Hematopoietic multipotent progenitor cell treated with erythropoietin and hydrocortisone succinate and interleukin-3 and kit ligand, for 8 days (in vitro differentiated cells): ENCODE results near the gene COLEC12.
"Not testable (repeated sequence)": the region's sequence is repeated elsewhere in the genome, so short reads cannot be mapped to it uniquely, and the experiment has no call there.

Experiments used
- DNase-seq: peaks from one replicate; pipeline ENCODE4 v3.0.0-alpha.2; 2015

Gene COLEC12

GRCh38 chr18:313931-314330 lies 186.6 kb downstream of the COLEC12 start:
- DNase-seq, result no peak

DNA sequence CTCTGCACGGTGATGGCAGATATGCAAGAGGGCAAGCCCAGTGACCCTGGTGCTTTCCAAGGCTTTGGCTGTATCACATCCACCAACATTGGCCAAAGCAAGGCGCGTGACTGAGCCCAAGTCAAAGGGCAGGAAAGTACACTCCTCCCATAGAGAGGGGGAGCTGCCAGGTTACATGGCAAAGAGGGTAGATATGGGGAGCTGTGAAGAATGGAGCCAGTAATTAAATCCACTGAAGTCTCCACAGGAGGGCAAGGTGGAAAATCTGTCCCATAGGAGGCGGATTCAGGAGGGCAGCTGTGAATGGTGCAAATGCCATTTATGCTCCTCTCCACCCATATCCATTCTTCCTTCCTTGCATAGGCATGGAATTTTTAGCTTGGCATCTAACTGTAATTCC lies 188.1 kb downstream of the COLEC12 start:
- DNase-seq, result no peak

- DNase-seq, result no peak
Measured at GRCh38 chr18:310042-310441, 190.5 kb downstream of the COLEC12 start.

DNA sequence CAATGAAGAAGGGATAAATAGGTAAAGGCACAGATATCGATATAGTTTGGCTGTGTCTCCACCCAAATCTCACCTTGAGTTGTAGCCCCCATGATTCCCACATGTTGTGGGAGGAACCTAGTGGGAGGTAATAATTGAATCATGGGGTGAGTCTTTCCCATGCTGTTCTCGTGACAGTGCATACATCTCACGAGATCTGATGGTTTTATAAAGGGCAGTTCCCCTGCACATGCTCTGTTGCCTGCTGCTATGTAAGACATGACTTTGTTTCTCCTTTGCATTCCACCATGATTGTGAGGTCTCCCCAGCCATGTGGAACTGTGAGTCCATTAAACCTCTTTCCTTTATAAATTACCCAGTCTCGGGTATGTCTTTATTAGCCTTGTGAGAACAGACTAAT lies 192.4 kb downstream of the COLEC12 start:
- not testable (repeated sequence) for DNase-seq

DNA sequence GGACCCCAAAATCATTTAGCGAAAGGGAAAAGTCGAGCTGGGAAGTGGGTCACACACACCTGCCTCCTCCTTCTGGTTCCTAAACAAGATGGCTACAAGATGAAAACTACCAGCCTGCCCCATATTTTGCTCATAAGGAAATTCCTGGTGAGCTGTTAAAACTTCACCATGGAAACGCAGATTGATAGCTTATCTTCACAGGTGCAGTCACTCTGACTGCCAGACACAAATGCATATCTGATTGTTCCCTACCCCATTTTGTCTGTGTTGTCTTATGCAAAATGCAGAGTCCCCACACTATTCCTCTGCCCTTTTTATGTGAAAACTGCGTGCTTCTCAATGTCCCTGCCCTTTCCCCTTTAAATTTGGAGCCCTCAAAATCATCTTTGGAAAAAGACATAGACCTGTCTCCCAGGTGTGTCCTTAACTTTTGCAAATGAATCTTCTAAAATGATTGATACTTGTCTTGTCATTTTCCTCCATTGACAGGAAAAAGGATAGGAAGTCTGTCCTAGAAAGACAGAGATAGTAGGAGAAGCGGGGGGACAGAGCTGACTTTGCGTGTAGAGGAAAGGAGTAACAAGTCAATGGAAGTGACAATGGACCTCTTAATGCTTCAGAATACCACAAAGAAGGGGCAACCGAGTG lies 193.8 kb downstream of the COLEC12 start:
- peak; percentile 21 for DNase-seq

DNA sequence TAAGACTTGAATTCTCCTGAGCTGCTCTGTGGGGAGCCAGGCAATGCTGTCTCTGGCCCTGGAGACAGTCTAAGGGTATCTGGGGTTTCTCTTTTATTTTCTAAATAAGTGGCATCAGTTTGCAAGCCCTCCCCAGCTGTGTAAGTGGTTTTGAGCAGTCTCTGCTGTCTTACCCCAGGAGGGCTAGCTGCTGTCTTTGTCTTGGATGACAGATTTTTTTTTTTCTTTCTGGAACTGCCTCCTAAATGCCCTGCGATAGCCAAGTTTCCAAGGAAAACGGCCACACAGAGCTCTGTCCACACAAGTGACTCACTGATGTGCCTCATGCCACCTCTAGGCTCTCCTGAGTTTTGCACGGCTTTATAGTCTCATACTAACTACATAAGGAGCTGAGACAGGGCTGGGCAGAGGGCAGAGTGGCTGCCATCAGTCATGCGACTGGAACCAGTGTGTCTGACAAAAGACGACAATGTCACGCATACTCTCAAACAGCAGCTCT lies 195.4 kb downstream of the COLEC12 start:
- DNase-seq, result no peak

- no peak for DNase-seq
Measured at GRCh38 chr18:303607-304006, 196.9 kb downstream of the COLEC12 start.

- DNase-seq, result no peak
Measured at GRCh38 chr18:303011-303410, 197.5 kb downstream of the COLEC12 start.

DNA sequence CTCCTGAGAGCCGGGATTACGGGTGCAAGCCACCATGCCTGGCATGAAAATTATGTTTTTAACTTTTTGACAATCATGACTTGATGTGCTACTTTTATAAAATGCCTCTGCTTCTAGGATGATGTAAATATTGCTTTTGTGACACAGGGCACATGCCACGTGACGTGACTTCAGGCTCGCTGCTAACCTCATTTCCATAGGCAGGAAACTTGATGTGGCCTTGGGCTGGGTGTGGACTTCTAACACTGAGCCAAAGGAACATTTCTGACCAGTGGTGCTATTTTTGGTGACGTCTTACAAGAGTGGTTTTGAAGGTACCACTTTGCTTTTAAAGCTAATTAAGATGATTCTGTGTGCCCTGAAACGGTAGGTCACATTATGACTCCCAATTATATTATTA lies 198.4 kb downstream of the COLEC12 start:
- no peak for DNase-seq

- DNase-seq, result no peak
Measured at GRCh38 chr18:297936-298335, 202.6 kb downstream of the COLEC12 start.

- DNase-seq, result no peak
Measured at GRCh38 chr18:295756-296490, 204.6 kb downstream of the COLEC12 start.

- no peak for DNase-seq
Measured at GRCh38 chr18:294566-294965, 205.9 kb downstream of the COLEC12 start.

DNA sequence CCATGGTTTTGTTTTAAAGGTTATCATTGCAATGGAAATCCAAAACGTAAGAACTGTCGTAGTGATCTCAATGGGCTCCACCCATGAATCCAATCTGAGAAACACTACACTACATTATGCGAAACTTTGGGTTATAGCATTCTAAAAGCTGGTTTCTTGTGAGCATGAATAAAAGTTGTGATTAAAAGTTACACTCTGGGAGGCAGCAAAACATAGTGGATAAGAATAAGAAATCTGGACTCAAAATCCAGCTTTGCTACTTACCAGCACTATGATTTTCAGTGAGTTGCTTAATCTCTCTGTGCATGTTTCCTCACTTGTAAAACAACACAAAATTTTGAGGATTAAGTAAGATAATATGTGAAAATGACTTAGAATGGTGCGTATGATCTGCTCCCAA lies 207.0 kb downstream of the COLEC12 start:
- DNase-seq, result no peak

GRCh38 chr18:292271-292670 lies 208.2 kb downstream of the COLEC12 start:
- no peak for DNase-seq

GRCh38 chr18:289970-290369 lies 210.5 kb downstream of the COLEC12 start:
- DNase-seq, result not testable (repeated sequence)

DNA sequence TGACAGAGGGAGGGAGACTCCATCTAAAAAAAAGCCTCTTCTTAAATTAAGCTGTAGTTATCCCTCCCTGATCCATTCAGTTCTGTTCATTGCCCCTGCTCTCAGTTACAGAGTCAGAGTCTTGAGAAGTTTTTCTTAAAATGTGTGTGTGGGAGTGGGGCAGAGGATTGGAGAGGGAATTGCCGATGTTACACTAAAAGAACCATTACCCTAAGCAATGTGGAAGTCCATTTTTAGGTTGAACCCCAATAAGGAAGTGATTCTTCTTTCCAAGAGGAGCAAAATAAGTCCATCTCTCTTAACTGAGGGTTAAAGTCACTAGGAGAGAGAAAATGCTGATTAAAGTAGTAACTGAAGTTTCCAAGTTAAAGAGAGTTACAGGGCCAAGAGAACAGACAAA lies 211.5 kb downstream of the COLEC12 start:
- DNase-seq, result no peak

DNA sequence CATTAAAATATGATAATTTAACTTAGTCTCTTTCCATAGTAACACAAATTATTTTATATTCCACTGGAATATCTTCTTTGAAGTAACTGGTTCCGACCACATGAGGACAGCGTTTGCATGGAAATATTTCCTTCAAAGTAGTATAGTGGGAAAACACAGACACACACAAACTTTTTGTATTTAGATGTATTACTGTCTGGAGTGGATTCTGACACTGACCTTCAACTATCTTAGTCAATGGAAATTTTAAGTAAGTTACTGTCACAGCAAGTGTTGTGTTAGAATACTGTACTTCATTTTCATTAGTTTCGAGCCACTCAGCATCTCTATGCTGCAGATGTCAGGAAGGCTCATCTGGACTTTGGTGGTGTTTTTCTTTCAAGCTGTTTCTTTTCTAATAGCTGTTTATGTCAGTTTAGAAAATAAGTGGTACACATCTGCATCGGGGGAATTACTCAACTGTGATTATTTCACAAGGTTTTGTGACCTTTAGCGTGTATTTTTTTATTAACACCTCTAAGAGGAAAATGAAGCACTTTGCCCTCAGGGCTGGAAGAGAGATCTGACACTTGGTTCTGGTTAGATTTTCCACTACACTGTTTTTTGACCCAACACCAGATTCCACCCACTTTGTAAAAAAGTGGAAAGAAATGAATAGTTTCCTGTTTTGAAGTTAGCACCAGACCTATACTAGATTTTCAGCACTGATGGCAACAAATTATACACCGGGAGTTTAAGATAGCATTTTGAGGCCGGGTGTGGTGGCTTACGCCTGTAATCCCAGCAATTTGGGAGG lies 213.8 kb downstream of the COLEC12 start:
- DNase-seq, result peak; percentile 23

DNA sequence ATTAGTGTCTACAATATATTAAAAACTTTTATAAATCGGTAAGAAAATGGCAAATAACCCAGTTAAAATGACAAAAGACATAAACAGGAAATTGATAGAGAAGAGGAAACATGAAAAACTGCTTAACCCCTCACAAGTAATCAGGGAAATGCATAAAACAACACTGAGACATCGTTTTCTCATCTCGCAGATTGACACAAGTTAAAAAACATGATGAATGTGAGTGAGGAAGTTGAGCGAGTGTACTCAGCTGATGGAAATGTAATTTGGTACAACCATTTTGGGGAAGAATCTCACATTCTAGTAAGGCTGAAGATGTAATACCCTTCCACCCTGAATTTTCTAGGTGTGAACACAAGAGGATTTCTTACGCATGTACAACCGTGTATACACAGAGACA lies 214.7 kb downstream of the COLEC12 start:
- DNase-seq, result no peak

GRCh38 chr18:275486-275885 lies 225.0 kb downstream of the COLEC12 start:
- no peak for DNase-seq

DNA sequence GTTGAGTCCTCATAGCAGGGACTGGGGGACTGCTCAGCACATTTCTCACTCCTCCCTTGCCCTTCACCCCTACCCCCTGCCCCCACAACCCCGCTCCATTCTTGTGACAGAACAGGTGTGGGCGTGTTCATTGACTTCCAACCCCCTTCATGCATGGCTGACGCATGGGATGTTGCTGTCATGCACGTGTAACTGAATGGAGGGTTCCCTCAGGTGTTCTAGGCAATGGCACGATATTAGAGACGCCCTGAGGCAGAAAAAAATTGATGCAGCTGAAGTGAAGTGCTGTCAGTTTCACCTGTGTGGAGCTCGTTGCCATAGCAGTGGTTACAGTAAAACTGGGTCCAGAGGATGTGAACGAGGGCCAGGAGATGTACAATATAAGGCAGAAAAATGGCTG lies 226.2 kb downstream of the COLEC12 start:
- DNase-seq, result no peak

DNA sequence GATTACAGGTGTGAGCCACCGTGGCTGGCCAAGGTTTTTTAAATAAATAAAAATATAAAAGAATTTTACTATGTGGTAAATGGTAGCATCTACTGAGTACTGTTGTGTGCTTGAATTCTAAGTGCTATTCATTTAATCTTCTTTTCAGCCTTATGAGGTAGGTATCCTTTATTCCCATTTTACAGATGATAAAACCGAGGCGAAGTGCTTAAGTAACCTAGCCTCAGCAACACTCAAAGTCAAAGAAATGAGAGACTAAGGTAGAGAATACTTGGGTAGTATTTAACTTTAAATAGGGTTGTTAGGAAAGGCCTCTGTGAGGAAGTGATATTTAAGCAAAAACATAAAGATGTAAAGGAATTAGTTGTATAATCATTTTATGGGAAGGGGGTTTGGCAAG lies 227.0 kb downstream of the COLEC12 start:
- DNase-seq, result no peak

DNA sequence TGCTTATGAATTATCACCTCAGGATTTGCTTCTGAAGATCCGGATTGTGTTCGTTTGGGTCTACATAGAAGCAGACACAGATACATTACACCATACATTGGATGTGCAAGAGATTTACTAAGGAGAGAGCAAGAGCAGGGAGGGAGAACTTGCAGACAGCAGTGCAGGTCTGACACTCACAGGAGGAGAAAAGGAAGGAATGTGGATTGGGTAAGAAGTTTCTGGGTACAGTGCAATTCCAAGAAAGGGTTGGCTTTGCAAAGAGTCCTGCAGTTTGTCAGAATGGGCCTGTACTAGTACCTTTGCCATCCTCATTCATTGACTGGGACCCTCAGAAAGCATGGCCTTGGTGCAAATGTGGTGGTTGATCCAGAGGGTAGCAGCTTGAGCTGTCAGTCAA lies 227.9 kb downstream of the COLEC12 start:
- no peak for DNase-seq

DNA sequence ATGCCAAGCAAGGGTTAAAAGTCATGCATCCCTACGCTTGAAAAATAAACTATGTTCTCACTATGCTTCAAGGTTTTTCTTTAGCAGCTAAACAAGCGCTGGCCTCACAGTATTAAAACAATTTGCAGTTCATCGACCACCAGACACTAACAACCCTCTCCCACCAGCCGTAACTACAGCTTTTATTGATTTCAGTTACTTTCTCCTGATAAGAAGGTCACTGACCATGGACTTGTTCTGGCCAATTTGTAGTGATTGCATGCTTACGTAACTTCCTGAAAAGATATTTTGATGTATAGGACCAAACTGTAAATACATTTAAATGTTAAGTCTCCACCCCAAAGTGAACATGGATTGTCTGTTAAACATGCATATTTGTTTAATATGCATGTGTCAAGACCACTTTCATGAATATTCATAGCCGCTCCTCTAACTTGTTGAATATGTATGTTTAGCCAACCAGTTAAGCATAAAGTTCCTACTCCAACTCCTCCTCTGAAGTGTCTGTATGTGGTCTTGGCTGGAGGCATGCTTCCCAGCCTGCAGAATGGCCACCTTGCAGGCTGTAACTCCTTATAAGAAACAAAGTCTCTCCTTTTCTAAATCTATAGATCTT lies 230.9 kb downstream of the COLEC12 start:
- DNase-seq, result peak; percentile 12
